Measurements from ENCODE around the gene USP19. TPM values are rescaled to one million over a fixed set of nuclear protein-coding genes. Genes with fewer than 3 reads are reported as not detected.

USP19 gene
- polyA plus RNA-seq: 10 to 100 TPM; 19.3 to 43.7 (median 38.3) TPM

- Mint-ChIP-seq H3K36me3 (peaks cover 0 to 16% (median 12%) of the 10 kb centered on the region in 3 donors), H3K9me3 (no peaks in the 10 kb centered on the region), H3K4me3 (peak within 1 kb of the TSS; percentile 88 to 92 (median 89)), H3K27ac (peak within 1 kb of the TSS; percentile 87 to 94 (median 92)), H3K27me3 (ENCODE audit: low read depth in 3 of 3) (peaks cover 3 to 8% (median 6%) of the 10 kb centered on the region in 3 donors), H3K4me1 (peaks cover 15 to 25% of the 10 kb centered on the region in 2 donors)
- DNase-seq: peak; percentile 93 to 95 (median 94)
Observed at GRCh38 chr3:49120438-49121131, at the start of gene USP19. Gene USP19 (minus strand): TSS chr3:49120823. CDS start chr3:49119145, 1,678 bp downstream.

GRCh38 chr3:49166752-49167556, 46.3 kb upstream of the USP19 start:
- Mint-ChIP-seq H3K27me3 (ENCODE audit: low read depth in 3 of 3) (peaks cover 0 to 2% (median 0%) of the 10 kb centered on the region in 3 donors), H3K27ac (peak overlapping the region; percentile 76 to 93 (median 90)), H3K4me1 (peaks cover 37 to 47% of the 10 kb centered on the region in 2 donors), H3K9me3 (no peaks in the 10 kb centered on the region), H3K36me3 (peaks cover 0 to 10% (median 0%) of the 10 kb centered on the region in 3 donors), H3K4me3 (peak overlapping the region; percentile 87 to 91 (median 90))
- no peak for DNase-seq

- H3K4me3 Mint-ChIP-seq: peak within 1 kb of the TSS; percentile 89 to 91 (median 90)
- peaks cover 0 to 2% (median 0%) of the 10 kb centered on the region in 3 donors for H3K27me3 Mint-ChIP-seq (ENCODE audit: low read depth in 3 of 3)
- H3K36me3 Mint-ChIP-seq: peaks cover 0 to 10% (median 0%) of the 10 kb centered on the region in 3 donors
- peaks cover 37 to 43% of the 10 kb centered on the region in 2 donors for H3K4me1 Mint-ChIP-seq
- peak within 1 kb of the TSS; percentile 85 to 93 (median 90) for H3K27ac Mint-ChIP-seq
- H3K9me3 Mint-ChIP-seq: no peaks in the 10 kb centered on the region
- peak; percentile 69 to 76 (median 75) for DNase-seq
Observed at GRCh38 chr3:49165771-49166751, 45.4 kb upstream of the USP19 start, which contains the start of gene CCDC71. Gene CCDC71 (minus strand): TSS chr3:49166331. CDS start chr3:49164208, 2,123 bp downstream.

- H3K4me1 Mint-ChIP-seq: peaks cover 34 to 37% of the 10 kb centered on the region in 2 donors
- DNase-seq: no peak
- H3K4me3 Mint-ChIP-seq: peak overlapping the region; percentile 89 to 91 (median 89)
- peaks cover 0 to 10% (median 0%) of the 10 kb centered on the region in 3 donors for H3K36me3 Mint-ChIP-seq
- H3K27ac Mint-ChIP-seq: peak overlapping the region; percentile 83 to 93 (median 88)
- H3K9me3 Mint-ChIP-seq: no peaks in the 10 kb centered on the region
- H3K27me3 Mint-ChIP-seq (ENCODE audit: low read depth in 3 of 3): no peaks in the 10 kb centered on the region
Observed at GRCh38 chr3:49164983-49165720, 44.5 kb upstream of the USP19 start.

GRCh38 chr3:49163609-49164008, 43.0 kb upstream of the USP19 start:
- DNase-seq: no peak
- H3K4me1 Mint-ChIP-seq: peaks cover 32 to 34% of the 10 kb centered on the region in 2 donors
- H3K4me3 Mint-ChIP-seq: peak overlapping the region in 2 of 5 donors; percentile 12 to 21
- H3K9me3 Mint-ChIP-seq: no peaks in the 10 kb centered on the region
- peak overlapping the region in 1 of 6 donors; percentile 17 for H3K27ac Mint-ChIP-seq
- H3K27me3 Mint-ChIP-seq (ENCODE audit: low read depth in 3 of 3): no peaks in the 10 kb centered on the region
- H3K36me3 Mint-ChIP-seq: peaks cover 0 to 10% (median 0%) of the 10 kb centered on the region in 3 donors

- Mint-ChIP-seq H3K36me3 (peaks cover 0 to 10% (median 0%) of the 10 kb centered on the region in 3 donors), H3K27ac (no peak overlapping the region), H3K4me3 (no peak overlapping the region), H3K27me3 (ENCODE audit: low read depth in 3 of 3) (no peaks in the 10 kb centered on the region), H3K4me1 (peaks cover 32 to 34% of the 10 kb centered on the region in 2 donors), H3K9me3 (no peaks in the 10 kb centered on the region)
- DNase-seq: no peak
Observed at GRCh38 chr3:49162751-49163419, 42.3 kb upstream of the USP19 start.

GRCh38 chr3:49161808-49162530, 41.3 kb upstream of the USP19 start:
- DNase-seq: no peak
- peaks cover 32% of the 10 kb centered on the region in 2 donors for H3K4me1 Mint-ChIP-seq
- H3K27me3 Mint-ChIP-seq (ENCODE audit: low read depth in 3 of 3): no peaks in the 10 kb centered on the region
- H3K36me3 Mint-ChIP-seq: peaks cover 0 to 10% (median 0%) of the 10 kb centered on the region in 3 donors
- no peak overlapping the region for H3K27ac Mint-ChIP-seq
- H3K9me3 Mint-ChIP-seq: no peaks in the 10 kb centered on the region
- H3K4me3 Mint-ChIP-seq: no peak overlapping the region

- no peak for DNase-seq
- no peaks in the 10 kb centered on the region for H3K9me3 Mint-ChIP-seq
- peaks cover 25 to 26% of the 10 kb centered on the region in 2 donors for H3K4me1 Mint-ChIP-seq
- H3K27ac Mint-ChIP-seq: peak overlapping the region in 1 of 6 donors; percentile 12
- H3K36me3 Mint-ChIP-seq: peaks cover 0 to 10% (median 0%) of the 10 kb centered on the region in 3 donors
- H3K4me3 Mint-ChIP-seq: no peak overlapping the region
- no peaks in the 10 kb centered on the region for H3K27me3 Mint-ChIP-seq (ENCODE audit: low read depth in 3 of 3)
Observed at GRCh38 chr3:49161197-49161596, 40.6 kb upstream of the USP19 start.

- no peaks in the 10 kb centered on the region for H3K27me3 Mint-ChIP-seq (ENCODE audit: low read depth in 3 of 3)
- H3K4me3 Mint-ChIP-seq: no peak overlapping the region
- peaks cover 4 to 7% of the 10 kb centered on the region in 2 donors for H3K4me1 Mint-ChIP-seq
- peaks cover 0 to 2% (median 0%) of the 10 kb centered on the region in 3 donors for H3K36me3 Mint-ChIP-seq
- H3K9me3 Mint-ChIP-seq: no peaks in the 10 kb centered on the region
- H3K27ac Mint-ChIP-seq: peak overlapping the region in 2 of 6 donors; percentile 28 to 53
- DNase-seq: no peak
Observed at GRCh38 chr3:49158792-49159191, 38.2 kb upstream of the USP19 start.

GRCh38 chr3:49158103-49158709, 37.6 kb upstream of the USP19 start:
- H3K4me1 Mint-ChIP-seq: peaks cover 0 to 3% of the 10 kb centered on the region in 2 donors
- H3K9me3 Mint-ChIP-seq: no peaks in the 10 kb centered on the region
- DNase-seq: peak; percentile 30 to 47 (median 37)
- H3K4me3 Mint-ChIP-seq: no peak overlapping the region
- peak overlapping the region in 3 of 6 donors; percentile 0 to 28 (median 7) for H3K27ac Mint-ChIP-seq
- H3K36me3 Mint-ChIP-seq: no peaks in the 10 kb centered on the region
- no peaks in the 10 kb centered on the region for H3K27me3 Mint-ChIP-seq (ENCODE audit: low read depth in 3 of 3)

GRCh38 chr3:49157289-49157688, 36.7 kb upstream of the USP19 start:
- H3K36me3 Mint-ChIP-seq: no peaks in the 10 kb centered on the region
- H3K4me1 Mint-ChIP-seq: peaks cover 0 to 3% of the 10 kb centered on the region in 2 donors
- peak overlapping the region in 1 of 6 donors; percentile 33 for H3K27ac Mint-ChIP-seq
- no peak for DNase-seq
- H3K4me3 Mint-ChIP-seq: no peak overlapping the region
- H3K9me3 Mint-ChIP-seq: no peaks in the 10 kb centered on the region
- H3K27me3 Mint-ChIP-seq (ENCODE audit: low read depth in 3 of 3): no peaks in the 10 kb centered on the region
